GM10847 (cell line): ENCODE measurements around the gene SETD3.

ENCODE experiments used
- POLR2A ChIP-seq: IDR thresholded peaks from 2 replicates; pipeline ENCODE4 v1.6.1; 2011; ENCODE audit not compliant: insufficient read length; ENCODE audit errors: extremely low read depth

Gene SETD3

GRCh38 chr14:99348816-99349614, 131.6 kb downstream of the SETD3 start:
- no peak for TF ChIP-seq POLR2A
